Anterior cingulate cortex (tissue), 58 donors: Measurements from ENCODE around the gene ABHD6.
"Not testable (repeated sequence)": the region's sequence is repeated elsewhere in the genome, so short reads cannot be mapped to it uniquely, and the experiment has no call there.

Source experiments
- DNase-seq, 58 donors: peaks; one replicate each; lab custom pipeline; 2025; lab: John Stamatoyannopoulos, UW

Gene ABHD6

DNA sequence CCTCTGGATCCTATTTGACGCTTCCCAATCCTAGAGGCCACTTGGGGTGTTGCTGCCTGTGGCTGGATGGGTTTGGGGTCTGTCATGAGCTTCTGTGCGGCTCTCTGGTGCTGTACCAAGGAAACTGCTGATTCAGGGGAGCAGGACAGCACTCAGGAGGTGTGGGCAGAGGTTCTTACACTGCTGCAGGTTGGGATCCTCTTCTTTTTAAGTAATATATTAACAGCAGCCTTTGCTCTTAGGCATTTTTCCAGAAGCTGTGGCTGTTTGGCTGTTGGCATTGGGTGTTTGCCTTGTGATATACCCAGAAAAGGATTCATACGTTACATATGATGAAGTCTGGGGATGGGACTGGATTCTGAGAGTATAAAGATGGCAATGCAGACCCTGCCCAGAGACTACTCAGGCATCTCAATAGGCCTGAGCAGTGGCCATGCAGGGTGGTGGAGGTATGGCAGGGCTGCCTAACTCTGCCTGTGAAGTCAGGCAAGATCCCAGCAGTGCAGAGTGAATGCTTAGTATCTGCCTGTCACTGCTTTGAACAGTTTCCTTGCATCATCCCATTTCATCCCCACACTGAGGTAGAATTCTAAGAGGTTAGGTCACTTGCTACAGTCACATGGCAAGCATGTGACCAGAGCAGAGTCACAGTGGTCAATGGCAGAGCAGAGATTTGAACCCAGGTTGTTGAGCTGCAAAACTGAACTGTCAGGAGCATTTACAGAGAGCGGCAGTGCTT, 3.9 kb downstream of the ABHD6 start:
- no peak for DNase-seq

- no peak for DNase-seq
Observed at GRCh38 chr3:58242340-58242739, 4.7 kb downstream of the ABHD6 start.

- not testable (repeated sequence) for DNase-seq
Observed at GRCh38 chr3:58242860-58243259, 5.3 kb downstream of the ABHD6 start.

DNA sequence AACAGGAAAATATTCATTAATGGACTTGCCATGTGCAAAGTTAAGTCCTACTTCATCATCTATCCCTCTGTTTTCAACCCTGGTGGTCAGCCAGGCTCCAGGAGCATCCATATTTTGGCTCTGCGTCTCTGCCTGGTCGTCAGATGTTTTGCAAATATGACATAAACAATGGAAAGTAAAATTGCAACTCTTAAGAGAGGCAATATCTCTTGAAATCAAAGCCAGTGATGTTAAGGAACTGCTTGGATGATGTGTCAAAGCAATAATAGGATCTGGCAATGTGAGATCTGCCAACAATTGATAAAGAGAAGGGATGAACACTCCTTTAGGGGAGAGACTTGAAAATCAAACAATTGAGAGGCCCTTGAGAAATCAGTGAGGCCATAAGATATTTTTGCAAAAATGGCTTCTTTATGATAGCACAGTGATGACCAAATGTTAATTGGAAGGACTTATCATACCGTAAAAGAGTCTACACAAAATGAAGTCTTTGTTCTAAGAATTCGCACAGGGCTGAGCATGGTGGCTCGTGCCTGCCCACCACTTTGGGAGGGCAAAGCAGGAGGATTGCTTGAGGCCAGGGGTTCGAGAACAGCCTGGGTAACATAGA, 6.5 kb downstream of the ABHD6 start:
- no peak for DNase-seq

GRCh38 chr3:58246148-58247047, 8.8 kb downstream of the ABHD6 start:
- DNase-seq: no peak

- DNase-seq: no peak
Observed at GRCh38 chr3:58249358-58250092, 11.9 kb downstream of the ABHD6 start.

DNA sequence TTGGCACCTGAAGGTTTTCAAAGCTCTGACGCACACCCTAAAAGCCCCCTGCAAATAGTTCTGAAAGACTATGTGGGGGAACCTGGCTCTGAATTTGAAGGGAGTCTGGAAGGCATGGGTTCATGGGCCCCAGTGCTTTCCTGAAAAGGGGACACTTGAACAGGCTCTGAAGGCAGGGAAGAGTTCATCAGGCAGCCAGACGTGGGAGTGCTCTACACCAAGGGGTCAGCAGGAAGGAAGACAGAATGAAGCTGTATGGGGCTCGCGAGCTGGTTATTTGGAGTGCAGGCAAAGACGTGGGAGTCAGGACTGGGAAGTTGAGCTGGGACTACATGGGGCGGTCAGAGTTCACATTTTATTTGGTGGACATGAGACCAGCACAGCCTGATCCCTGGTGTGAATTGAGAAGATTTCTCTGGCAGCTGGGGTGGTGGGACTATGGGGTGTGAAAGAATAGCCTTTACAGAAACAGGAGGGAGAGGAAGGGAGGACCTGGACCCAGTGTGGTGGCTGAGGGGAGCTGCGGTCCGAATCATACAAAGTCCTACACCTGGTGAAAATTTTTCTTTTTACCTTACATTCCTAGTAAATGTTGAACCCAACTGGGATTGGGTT, 12.6 kb downstream of the ABHD6 start:
- no peak for DNase-seq

- DNase-seq: no peak
Observed at GRCh38 chr3:58251631-58252035, 14.0 kb downstream of the ABHD6 start.

- no peak for DNase-seq
Observed at GRCh38 chr3:58254144-58254543, 16.6 kb downstream of the ABHD6 start.

DNA sequence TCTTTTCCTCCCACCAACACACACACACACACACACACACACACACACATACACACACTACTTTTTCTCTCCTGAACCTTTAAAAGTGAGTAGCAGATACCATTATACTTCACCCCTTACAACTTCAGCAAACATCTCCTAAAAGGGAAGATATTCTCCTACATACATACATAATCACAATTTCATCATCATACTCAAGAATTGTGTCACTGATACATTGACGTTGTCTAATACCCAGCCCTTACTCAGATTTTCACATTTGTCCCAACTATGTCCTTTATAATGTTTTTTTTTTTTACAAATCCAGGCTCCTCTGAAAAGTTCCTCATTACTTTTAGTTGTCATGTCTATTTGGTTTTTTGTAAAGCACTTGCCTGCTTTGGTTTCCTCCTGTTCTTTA, 18.5 kb downstream of the ABHD6 start:
- no peak for DNase-seq

- no peak for DNase-seq
Observed at GRCh38 chr3:58256511-58256910, 18.9 kb downstream of the ABHD6 start.

GRCh38 chr3:58258392-58259055, 20.9 kb downstream of the ABHD6 start:
- no peak for DNase-seq

DNA sequence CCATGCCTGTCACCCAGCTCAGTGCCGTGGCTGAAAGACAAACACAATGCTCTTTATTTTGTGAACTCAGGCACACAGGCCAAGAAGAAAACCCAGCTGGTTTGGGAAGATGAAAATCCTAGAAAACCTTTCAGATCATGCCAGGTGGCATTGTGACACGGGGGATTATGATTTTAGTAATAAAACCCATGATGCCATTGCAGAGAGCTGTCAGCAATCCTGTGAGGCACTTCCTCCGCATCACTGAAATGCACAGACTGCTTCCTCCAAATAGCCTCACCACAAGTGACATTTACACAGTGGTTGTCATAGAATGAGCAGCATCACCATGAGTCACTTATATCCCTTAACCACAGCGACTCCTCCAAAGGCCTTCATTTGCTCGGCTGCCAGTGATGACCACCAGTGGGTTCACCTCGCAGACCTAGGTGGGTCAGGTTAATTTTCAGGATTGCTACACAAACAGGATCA, 22.7 kb downstream of the ABHD6 start:
- DNase-seq: peak in 33 of 58 donors; percentile 10 to 78 (median 45)

- peak in 14 of 58 donors; percentile 19 to 70 (median 51) for DNase-seq
Observed at GRCh38 chr3:58260733-58261132, 23.1 kb downstream of the ABHD6 start.

- DNase-seq: no peak
Observed at GRCh38 chr3:58261954-58262666, 24.5 kb downstream of the ABHD6 start.

DNA sequence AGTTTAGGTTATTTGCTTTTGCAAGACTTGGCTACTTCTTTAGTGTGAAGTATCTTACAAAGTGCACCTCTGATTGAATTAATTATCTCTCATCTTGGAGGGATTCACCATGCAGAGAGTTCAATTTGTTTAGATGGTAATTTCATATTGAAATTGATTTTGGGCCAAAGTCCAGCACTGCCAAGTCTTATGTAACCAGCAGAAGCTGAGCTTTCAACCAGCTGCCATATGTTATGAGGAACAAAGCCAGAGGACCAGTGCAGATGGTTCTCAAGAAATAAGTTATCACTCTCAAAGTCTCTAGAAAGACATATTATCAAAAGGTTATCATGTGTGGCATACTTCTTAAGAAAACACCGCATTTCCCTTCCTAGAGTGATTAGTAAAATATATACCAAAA, 29.0 kb downstream of the ABHD6 start:
- peak in 5 of 58 donors; percentile 12 to 63 (median 19) for DNase-seq

DNA sequence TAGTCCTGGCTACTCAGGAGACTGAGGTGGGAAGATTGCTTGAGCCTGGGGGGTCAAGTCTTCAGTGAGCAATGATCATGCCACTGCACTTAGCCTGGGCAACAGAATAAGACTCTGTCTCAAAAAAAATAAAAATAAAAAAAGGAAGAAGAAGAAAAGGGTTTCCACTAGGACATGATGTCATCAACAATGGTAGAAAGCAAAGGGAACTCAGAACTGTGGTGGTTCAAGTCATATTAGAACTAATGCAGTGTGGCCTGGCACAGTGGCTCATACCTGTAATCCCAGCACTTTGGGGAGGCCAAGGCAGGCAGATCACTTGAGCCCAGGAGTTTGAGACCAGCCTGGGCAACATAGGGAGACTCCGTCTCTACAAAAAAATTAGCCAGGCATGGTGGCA, 30.0 kb downstream of the ABHD6 start:
- DNase-seq: not testable (repeated sequence)

- no peak for DNase-seq
Observed at GRCh38 chr3:58269356-58269755, 31.8 kb downstream of the ABHD6 start.

DNA sequence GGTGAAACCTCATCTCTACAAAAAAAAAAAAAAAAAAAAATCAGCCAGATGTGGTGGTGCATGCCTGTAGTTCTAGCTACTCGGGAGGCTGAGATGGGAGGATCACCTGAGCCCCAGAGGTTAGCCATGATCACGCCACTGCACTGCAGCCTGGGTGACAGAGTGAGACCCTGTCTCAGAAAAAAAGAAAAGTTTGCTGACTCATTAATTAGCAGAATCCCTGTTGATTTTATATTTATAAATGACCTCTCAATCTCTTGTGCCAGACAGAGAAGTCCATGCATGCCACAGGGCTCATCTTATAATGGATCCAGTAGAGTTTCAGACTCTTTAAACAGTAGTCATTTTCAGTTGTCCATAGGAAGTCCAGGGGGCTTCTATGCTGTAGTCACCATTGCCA, 32.9 kb downstream of the ABHD6 start:
- no peak for DNase-seq
